ENCODE results near the gene ANKDD1A. TPM values are rescaled to one million over a fixed set of nuclear protein-coding genes. Genes with fewer than 3 reads are reported as not detected.

ANKDD1A gene
- total RNA-seq, 3 donors from 2014 or later, result 1.4 to 6.7 (median 1.6) TPM

DNA sequence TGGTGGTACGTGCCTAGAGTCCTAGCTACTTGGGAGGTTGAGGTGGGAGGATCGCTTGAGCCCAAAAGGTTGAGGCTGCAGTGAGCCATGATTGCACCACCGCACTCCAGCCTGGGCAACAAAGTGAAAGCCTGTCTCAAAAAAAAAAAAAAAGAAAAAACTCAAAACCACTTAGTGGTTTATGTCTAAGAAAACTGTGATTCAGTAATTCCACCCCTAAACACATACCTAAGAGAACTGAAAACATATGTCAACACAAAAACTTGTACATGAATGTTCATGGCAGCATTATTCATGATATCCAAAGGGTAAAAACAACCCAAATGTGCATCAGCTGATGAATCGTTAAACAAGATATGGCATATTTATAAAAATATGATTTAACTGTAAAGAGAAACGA lies 63.7 kb downstream of the ANKDD1A start:
- DNase-seq (no peak), ATAC-seq (no peak)
- intact Hi-C loops (cut with DNase I, micrococcal nuclease), result no loop called here
- Histone ChIP-seq H3K4me3 (no peak overlapping the region), H3K9me3 (no peaks in the 10 kb centered on the region), H3K4me1 (ENCODE audit: low read depth) (no peaks in the 10 kb centered on the region), H3K36me3 (ENCODE audit: low read depth) (no peaks in the 10 kb centered on the region)
- TF ChIP-seq, protein P1, sequence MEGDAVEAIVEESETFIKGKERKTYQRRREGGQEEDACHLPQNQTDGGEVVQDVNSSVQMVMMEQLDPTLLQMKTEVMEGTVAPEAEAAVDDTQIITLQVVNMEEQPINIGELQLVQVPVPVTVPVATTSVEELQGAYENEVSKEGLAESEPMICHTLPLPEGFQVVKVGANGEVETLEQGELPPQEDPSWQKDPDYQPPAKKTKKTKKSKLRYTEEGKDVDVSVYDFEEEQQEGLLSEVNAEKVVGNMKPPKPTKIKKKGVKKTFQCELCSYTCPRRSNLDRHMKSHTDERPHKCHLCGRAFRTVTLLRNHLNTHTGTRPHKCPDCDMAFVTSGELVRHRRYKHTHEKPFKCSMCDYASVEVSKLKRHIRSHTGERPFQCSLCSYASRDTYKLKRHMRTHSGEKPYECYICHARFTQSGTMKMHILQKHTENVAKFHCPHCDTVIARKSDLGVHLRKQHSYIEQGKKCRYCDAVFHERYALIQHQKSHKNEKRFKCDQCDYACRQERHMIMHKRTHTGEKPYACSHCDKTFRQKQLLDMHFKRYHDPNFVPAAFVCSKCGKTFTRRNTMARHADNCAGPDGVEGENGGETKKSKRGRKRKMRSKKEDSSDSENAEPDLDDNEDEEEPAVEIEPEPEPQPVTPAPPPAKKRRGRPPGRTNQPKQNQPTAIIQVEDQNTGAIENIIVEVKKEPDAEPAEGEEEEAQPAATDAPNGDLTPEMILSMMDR (IDR thresholded peaks at IDR 0.05), result no peak

DNA sequence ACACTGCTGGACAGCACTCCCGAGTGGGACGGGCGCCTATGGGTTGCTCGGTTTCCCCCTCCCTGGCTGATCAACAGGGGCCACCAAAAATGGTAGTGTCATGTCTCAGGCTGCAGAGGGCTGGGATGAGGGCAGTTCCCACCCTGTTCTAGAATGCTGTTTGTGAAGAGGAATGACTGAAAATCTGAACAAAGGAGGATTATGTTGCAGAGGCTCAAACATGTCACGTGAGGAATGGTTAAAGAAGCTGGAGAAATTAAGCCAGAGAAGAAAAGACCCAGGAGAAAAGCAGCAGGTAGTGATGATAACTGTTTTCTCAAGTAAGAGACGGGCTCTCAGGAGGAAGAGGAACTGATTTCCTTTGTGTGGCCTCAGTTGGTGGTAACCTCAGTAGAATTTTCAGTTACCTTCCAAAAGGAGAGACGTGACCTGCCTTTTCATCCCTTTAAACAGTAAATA lies 67.6 kb downstream of the ANKDD1A start:
- no peaks in the 10 kb centered on the region for H3K36me3 ChIP-seq (ENCODE audit: low read depth)
- no peak for ATAC-seq

DNA sequence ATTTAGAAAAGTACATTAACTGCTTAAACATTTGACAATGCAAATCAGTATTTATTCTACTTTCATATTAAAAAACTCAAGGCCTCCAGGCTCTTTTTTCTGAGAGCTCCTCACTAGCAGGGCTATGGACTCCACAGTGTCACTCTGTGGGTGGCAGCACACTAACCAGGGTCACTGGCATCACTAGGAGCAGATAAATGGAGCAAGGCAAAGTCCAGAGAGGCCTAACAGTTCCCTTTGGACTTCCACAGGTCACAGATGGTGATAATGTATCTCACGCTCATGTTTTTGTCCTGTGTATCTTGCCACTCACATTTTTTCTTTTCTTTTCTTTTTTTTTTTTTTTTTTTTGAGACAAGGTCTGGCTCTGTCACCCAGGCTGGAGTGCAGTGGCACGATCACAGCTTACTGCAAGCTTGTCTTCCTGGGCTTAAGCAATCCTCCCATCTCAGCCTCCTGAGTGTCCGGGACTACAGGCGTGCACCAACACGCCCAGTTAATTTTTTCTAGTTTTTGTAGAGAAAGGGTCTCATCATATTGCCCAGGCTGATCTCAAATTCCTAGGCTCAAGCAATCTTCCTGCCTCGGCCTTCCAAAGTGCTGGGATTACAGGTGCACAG lies 70.2 kb downstream of the ANKDD1A start:
- Histone ChIP-seq H3K9me3 (no peaks in the 10 kb centered on the region), H3K4me1 (ENCODE audit: low read depth) (peaks cover 4% of the 10 kb centered on the region), H3K36me3 (ENCODE audit: low read depth) (no peaks in the 10 kb centered on the region), H3K4me3 (no peak overlapping the region)
- intact Hi-C loops (cut with DNase I, micrococcal nuclease), result no loop called here
- DNase-seq (no peak), ATAC-seq (no peak)
- TF ChIP-seq, protein P1 (IDR thresholded peaks at IDR 0.05), result no peak

More for the DNA sequence above, 67.6 kb downstream of the ANKDD1A start:
- Histone ChIP-seq H3K4me1 (ENCODE audit: low read depth) (no peaks in the 10 kb centered on the region), H3K4me3 (no peak overlapping the region), H3K9me3 (no peaks in the 10 kb centered on the region)
- intact Hi-C loops (cut with DNase I, micrococcal nuclease), result no loop called here
- DNase-seq, result no peak
- TF ChIP-seq, protein P1 (IDR thresholded peaks at IDR 0.05), result no peak

DNA sequence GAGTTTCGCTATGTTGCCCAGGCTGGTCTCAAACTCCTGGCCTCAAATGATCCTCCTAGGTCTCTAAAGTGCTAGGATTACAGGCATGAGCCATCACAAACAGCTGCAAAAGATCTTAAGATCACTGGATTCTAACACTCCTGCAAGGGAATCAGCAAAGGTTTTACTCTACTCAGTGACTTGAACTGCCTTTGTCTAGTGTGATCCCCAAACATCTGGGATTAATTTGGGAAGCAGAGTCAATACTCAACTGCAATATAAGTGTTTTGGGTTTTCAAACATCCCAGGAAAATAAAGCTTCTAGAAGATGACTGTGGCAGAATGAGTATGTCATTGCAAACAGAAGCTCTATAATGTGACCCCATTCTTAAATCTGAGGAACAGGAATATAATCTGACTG lies 70.8 kb downstream of the ANKDD1A start:
- no peak for DNase-seq
- no peaks in the 10 kb centered on the region for H3K9me3 ChIP-seq
- H3K4me1 ChIP-seq (ENCODE audit: low read depth), result peaks cover 4% of the 10 kb centered on the region
- TF ChIP-seq, protein P1 (IDR thresholded peaks at IDR 0.05), result no peak
- intact Hi-C loops (cut with DNase I, micrococcal nuclease), result no loop called here
- no peak overlapping the region for H3K4me3 ChIP-seq
- H3K36me3 ChIP-seq (ENCODE audit: low read depth), result no peaks in the 10 kb centered on the region
- ATAC-seq, result no peak

DNA sequence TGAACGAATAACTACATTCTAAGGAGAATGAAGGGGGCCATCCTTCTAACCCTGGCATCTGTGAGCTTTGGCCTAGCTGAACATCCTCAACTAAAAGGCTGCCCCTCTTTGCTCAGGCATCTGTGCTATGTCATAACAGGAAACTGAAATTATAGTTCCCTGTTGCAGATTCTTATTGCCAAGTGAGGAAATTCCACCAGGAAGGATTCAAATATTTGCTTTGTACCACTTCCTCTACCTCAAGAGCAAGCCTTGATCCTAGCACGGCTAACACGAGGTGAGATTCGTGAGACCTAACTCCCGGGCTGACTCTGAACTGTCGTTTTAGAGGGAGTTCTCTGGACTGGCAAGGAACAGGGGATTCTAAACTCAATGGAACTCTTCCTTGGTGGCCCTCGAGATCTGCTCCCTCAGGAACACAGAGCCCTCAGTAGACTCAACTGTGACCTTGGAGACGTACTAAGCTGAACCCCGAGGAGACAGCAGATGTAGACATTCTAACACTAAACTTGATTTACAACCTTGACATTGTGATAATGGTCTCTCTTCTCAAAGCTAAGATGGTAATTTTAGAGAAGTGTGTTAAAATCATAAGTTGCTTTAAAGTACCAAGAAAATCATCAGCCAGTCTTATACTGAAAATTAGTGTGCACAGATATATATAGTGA lies 73.8 kb downstream of the ANKDD1A start:
- DNase-seq (no peak), ATAC-seq (peak; percentile 42)
- H3K36me3 ChIP-seq (ENCODE audit: low read depth), result no peaks in the 10 kb centered on the region
- H3K4me3 ChIP-seq, result no peak overlapping the region
- TF ChIP-seq, protein P1 (IDR thresholded peaks at IDR 0.05), result no peak
- no peaks in the 10 kb centered on the region for H3K9me3 ChIP-seq
- intact Hi-C loops (cut with DNase I, micrococcal nuclease), result no loop called here
- H3K4me1 ChIP-seq (ENCODE audit: low read depth), result peaks cover 4% of the 10 kb centered on the region

Measured in mucosa of descending colon (tissue), 3 donors.